GM12892 (cell line): ENCODE measurements around the gene CPA1. TPM values are rescaled to one million over a fixed set of nuclear protein-coding genes. Genes with fewer than 3 reads are reported as not detected.
A peak's percentile ranks its signal among the peaks of the same experiment; 100 is the strongest.

Experiments used
- DNase-seq: peaks from one replicate; pipeline ENCODE4 v3.0.0; 2011; ENCODE audit not compliant: insufficient read length
- FAIRE-seq: peaks from 2 replicates; lab custom pipeline; 2011; peaks lifted over from hg19 to GRCh38; lab: Jason Lieb, UNC
- POLR2A ChIP-seq: IDR thresholded peaks from 2 replicates; pipeline ENCODE4 v1.6.1; 2011; ENCODE audit warnings: low read depth, low read length, control low read depth
- POLR2AphosphoS5 ChIP-seq: IDR thresholded peaks from 2 replicates; pipeline ENCODE4 v1.6.1; 2011; ENCODE audit warnings: low read depth, low read length, control low read depth
- TAF1 ChIP-seq: IDR thresholded peaks from 2 replicates; pipeline ENCODE4 v1.6.1; 2011; ENCODE audit warnings: low read depth, mild to moderate bottlenecking, control low read depth, low read length, borderline replicate concordance
- polyA plus RNA-seq: library from polyadenylated mRNA; unstranded; fragments of >200 nt; gene quantifications from one replicate; pipeline ENCODE4 v1.2.1, GENCODE V29; 2012; ENCODE audit warnings: missing spikeins, inconsistent platforms; ENCODE audit not compliant: missing spikeins

CPA1 gene
- polyA plus RNA-seq, result not detected

- TF ChIP-seq POLR2AphosphoS5 (no peak), POLR2A (no peak), TAF1 (no peak)
- FAIRE-seq, result peak; percentile 5
- no peak for DNase-seq
These were observed at the start of gene CPA1 for GRCh38 chr7:130379921-130380860. CPA1 (plus strand) TSS chr7:130380494; CDS start chr7:130380521, 27 bp downstream.

GRCh38 chr7:130332259-130333053 is 47.8 kb upstream of the CPA1 start:
- DNase-seq, result no peak
- no peak for FAIRE-seq
- TF ChIP-seq POLR2AphosphoS5 (no peak), POLR2A (no peak), TAF1 (no peak)

- FAIRE-seq (no peak), DNase-seq (no peak)
- TF ChIP-seq POLR2AphosphoS5 (no peak), POLR2A (no peak), TAF1 (no peak)
These were observed 46.5 kb upstream of the CPA1 start for GRCh38 chr7:130333832-130334231.

GRCh38 chr7:130334274-130334673 is 46.0 kb upstream of the CPA1 start:
- TF ChIP-seq TAF1 (no peak), POLR2A (no peak), POLR2AphosphoS5 (no peak)
- FAIRE-seq (no peak), DNase-seq (no peak)

DNA sequence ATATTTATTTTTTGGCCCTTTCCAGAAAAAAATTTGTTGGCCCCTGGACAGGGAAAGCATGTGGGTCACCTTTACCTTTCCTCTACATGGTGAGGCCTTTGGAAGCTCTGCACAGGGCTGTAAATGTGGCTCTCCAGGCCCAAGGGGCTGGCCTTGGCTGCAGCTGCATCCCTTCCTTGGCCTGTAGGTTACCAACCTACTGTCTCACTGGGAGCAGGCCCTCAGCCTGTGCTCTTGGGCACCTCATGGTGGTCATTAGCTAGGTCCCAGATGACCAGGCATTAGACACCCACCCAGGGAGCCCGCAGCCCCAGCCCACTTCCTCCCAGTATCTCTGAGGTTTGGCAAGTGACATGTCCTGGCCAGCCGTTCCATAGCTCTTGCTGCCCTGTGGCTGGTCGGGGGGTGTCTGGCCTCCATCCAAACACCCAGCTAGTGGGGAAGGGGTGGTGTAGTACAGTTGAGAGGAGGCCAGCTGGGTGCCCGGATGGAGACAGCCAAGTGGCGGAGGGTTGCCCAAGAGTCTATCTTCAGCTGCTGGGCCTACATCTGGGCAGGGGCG is 42.8 kb upstream of the CPA1 start:
- TF ChIP-seq TAF1 (no peak), POLR2A (no peak), POLR2AphosphoS5 (no peak)
- no peak for DNase-seq
- no peak for FAIRE-seq

DNA sequence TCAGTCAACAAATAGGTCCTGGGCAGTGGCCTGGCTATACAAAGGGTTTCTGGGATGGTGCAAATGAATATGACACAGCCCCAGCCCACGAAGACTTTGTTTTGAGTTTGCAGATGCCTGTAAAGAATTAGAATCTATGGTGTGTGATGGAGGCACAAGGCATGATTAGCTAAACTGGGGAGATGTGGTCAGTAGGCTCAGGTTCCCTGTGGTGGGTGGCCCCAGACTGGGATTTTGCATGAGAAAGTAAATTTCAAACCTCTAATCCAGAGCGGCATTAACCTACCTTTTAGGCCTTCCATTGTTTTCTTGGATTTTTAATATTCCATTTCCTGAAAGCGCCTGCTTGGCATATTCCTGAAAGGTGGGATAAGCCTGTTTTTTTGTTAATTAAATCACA is 42.1 kb upstream of the CPA1 start:
- FAIRE-seq, result no peak
- no peak for DNase-seq
- TF ChIP-seq POLR2AphosphoS5, result no peak
- TF ChIP-seq POLR2A, result no peak
- no peak for TF ChIP-seq TAF1

DNA sequence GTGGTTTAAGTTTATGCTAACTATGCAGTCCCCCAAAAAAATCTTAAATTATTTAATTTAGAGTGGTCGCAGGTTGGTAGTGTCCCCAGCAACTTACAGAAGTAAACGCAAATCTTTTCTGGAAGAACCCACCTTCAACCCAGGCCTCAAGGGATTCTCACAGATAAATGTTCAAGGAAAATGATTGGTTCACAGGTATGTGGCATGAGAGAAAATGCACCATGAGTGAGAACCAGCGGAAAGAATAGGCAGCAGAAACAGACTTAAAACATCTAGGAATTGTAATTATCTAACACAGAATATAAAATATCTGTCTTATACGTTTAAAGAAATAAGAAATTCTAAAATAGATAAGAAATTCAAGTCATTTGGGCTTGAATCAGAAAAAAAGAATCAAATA is 38.4 kb upstream of the CPA1 start:
- FAIRE-seq, result no peak
- no peak for TF ChIP-seq TAF1
- TF ChIP-seq POLR2AphosphoS5, result no peak
- no peak for TF ChIP-seq POLR2A
- no peak for DNase-seq

- no peak for TF ChIP-seq POLR2A
- no peak for TF ChIP-seq TAF1
- TF ChIP-seq POLR2AphosphoS5, result no peak
- FAIRE-seq, result no peak
- DNase-seq, result no peak
These were observed 37.5 kb upstream of the CPA1 start for GRCh38 chr7:130342701-130343380.

DNA sequence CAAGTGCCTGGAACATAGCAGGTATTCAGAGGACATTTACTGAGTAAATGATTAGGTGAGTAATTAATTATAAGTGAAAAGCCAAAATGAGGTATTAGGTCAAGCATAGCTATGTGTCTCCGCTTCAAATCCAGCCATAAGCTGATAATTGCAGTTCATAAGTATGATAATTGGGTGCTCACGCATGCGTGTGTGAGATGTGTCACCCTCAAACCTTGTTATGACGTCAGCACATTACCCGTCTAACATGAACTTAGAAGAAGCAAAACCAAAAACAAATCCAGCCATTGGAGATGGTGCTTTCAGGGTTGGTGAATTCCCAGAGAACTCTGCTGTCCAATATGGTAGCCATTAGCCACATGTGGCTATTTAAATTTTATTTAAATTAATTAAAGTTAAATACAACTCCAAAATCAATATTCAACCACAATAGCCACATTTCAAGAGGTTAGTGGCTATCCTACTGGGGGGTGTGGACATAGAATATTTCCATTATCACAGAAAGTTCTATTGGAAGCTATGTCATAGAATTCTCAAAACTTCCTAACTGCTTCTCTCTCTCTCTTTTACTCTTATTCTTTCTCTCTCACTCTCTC is 35.9 kb upstream of the CPA1 start, which contains the start of gene CPA5:
Gene CPA5 (plus strand): TSS at position 546 of the 596 bp plus-strand sequence. CDS start 1,670 bp downstream, outside the sequence.
- FAIRE-seq (no peak), DNase-seq (no peak)
- TF ChIP-seq POLR2A (no peak), TAF1 (no peak), POLR2AphosphoS5 (no peak)

- TF ChIP-seq POLR2A (no peak), POLR2AphosphoS5 (no peak), TAF1 (no peak)
- FAIRE-seq (no peak), DNase-seq (no peak)
These were observed 35.2 kb upstream of the CPA1 start for GRCh38 chr7:130345136-130345535.

GRCh38 chr7:130345725-130346124 is 34.6 kb upstream of the CPA1 start:
- no peak for DNase-seq
- no peak for TF ChIP-seq POLR2AphosphoS5
- TF ChIP-seq TAF1, result no peak
- no peak for TF ChIP-seq POLR2A
- no peak for FAIRE-seq
